ENCODE results near the gene TBC1D24.
A peak's percentile ranks its signal among the peaks of the same experiment; 100 is the strongest.
"Not testable (repeated sequence)": the region's sequence is repeated elsewhere in the genome, so short reads cannot be mapped to it uniquely, and the experiment has no call there.

TBC1D24 gene

GRCh38 chr16:2474877-2475412 is at the start of gene TBC1D24:
TBC1D24 (plus strand) TSS chr16:2475127; CDS start chr16:2496149, 21,022 bp downstream.
- DNase-seq (ENCODE audit: low spot score): peak; percentile 75

- no peak for DNase-seq (ENCODE audit: low spot score)
Observed at GRCh38 chr16:2425825-2426430, 49.0 kb upstream of the TBC1D24 start.

GRCh38 chr16:2426941-2427361 is 48.0 kb upstream of the TBC1D24 start:
- no peak for DNase-seq (ENCODE audit: low spot score)

DNA sequence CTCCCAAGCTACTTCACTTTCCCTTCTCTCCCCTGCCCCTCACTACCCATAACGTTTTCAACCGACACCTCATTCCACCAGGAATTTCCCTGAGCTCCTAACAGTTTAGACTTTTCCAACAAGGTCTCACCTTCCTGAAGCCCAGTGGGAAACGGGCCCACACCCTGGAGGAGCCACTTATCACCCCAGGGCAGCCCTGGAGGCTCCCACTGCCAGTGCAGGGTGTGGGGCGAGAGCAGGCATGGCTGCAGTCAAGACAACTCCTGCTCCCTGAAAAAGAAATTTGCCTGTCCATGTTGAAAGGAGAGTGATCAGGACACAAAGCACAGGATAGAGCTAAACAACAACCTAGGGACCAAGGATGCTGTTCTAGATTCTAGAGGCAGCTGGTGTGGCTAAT is 47.4 kb upstream of the TBC1D24 start:
- DNase-seq (ENCODE audit: low spot score): no peak

DNA sequence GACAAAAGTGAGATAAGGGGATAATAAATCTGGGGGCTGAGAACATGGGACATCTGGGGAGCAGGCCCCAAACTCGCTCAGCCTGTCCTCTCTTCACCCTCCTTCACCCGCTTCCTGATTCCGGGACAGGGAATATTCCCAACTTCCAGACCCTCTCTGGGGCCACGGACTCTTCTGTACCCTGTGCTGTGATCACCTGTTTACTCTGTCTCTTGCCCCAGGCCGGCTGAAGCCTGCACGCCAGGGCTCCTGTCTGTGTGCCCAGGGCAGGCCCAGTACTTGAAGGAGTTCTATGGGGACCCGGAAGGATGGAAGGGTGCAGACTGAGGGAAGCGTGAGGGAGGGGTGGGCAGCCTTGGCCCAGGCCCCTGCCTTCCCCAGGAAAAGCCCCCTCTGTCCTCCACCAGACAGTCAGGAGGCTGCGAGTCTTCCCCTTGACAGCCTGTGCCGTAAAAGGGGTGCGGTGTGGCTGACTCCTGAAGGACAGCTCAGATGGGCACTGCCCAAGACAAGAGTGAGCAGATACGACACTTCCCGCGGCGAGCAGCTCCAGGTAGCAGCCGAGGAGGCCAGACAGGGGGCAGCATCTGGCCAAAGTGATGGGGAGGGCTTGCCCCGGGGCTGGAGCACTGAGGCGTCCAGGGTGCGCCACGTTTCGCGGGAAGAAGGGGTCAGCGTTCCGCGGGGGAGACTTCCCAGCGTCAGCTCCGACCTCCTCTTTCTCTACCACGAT is 46.7 kb upstream of the TBC1D24 start:
- DNase-seq (ENCODE audit: low spot score): no peak

DNA sequence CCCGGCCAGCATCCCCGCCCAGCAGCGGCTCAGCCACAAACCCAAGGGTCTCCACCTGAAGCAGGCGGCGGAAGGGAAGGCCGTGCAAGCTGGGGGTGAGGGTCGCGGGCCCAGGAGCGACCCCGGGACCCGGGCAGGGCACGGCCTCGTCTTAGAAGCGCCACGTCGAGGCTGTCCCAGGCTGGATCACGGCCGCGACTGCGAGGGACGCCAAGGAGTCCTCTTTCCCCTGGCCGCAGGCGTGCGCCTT is 46.2 kb upstream of the TBC1D24 start:
- DNase-seq (ENCODE audit: low spot score): no peak

DNA sequence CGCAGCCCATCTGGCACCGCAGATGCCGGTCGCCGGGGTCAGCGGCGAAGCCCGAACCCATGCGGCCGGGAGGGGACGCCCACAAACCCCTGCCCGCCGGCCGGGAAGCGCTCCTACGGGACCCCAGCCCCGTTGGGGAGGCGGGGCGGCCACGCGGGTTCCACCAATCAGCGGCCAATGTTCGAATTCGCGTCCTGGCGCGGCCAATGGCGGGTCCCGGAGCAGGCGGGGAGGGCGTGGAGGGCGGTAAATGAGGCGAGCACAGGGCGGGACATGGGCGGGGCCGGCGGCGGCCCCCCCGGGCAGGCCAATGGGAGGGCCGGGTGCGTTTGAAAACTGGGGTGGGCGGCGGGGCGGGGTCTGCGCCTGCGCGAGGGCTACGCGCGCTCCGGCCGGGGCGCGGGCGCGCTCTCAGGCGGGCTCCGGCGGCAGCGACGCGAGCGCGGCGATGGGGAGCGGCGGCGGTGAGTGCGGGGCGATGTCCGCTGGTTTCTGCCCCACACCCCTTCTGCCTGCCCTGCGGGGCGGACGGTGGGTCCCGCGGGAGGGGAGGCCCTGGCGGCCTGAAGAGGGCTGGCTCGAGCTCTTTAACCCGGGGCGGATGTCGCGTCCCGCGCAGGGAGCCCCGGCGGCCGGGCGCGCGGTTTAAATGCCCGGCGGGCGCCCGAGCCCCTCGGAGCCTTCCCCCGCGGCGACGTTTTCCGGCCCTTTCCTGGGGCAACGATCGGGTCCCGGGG is 45.7 kb upstream of the TBC1D24 start, which contains the start of gene CCNF:
TSS of gene CCNF (plus strand) at position 414 of the 737 bp plus-strand sequence. CDS start at position 449, 35 bp downstream.
- peak; percentile 95 for DNase-seq (ENCODE audit: low spot score)

DNA sequence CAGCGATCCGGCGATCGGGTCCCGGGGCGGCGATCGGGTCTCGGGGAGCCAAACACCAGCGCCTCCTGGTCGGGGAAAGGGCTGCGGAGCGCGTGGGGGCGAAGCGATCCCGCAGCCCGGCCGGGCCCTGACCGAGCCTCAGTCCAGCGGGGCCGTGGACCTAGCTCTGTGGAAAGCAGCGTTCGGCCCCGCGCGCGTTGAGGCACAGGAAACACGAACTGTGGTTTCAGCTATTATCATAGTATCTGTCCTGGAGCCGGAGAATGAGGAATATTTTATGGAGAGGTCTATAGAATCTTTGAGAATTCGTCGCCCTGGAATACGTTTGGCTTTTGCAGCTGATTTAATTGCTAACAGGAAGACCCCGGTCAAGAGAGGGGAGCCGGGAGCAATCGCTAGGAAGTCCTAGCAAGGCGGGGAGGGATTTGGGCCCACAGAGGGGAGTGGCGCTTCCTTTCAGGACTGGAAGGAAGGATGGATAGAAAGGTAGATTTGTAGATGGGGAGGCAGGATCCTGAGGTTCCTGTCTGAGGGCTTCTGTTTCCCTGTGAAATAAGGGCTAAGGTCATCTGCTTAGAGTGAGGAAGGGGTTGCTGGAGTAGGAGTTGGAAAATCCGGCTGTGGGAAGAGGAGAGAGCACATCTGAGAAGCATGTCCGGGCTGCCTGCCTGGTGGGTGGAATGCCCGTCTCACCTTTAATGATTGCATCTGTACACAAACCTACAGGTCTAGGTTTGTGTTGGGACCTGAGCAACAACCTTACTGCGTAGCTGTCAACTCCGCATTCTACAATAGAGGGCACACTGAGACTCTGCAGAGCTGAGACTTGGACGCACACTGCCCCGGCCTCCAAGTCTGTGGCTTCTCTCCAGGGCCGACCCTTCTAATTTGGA is 44.9 kb upstream of the TBC1D24 start:
- peak; percentile 70 for DNase-seq (ENCODE audit: low spot score)

DNA sequence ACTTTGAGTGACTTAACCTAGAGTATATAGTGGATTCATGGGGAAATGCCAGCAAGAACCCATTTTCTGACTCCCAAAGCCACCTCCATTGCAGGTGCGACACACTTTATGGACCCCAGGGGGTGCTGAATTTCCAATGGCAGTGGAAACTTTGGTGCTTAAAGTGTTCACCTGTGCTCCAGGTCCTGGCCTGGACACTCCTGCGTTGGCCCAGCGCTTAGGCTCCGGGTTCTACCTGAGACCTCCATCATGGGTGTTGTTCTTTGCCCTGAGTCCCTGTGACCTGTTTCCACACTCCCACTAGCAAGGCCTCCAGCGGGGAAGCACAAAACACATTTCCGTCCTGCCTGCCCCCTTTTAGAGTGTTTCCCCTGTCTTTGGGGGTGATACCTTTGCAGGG is 42.6 kb upstream of the TBC1D24 start:
- DNase-seq (ENCODE audit: low spot score): no peak

DNA sequence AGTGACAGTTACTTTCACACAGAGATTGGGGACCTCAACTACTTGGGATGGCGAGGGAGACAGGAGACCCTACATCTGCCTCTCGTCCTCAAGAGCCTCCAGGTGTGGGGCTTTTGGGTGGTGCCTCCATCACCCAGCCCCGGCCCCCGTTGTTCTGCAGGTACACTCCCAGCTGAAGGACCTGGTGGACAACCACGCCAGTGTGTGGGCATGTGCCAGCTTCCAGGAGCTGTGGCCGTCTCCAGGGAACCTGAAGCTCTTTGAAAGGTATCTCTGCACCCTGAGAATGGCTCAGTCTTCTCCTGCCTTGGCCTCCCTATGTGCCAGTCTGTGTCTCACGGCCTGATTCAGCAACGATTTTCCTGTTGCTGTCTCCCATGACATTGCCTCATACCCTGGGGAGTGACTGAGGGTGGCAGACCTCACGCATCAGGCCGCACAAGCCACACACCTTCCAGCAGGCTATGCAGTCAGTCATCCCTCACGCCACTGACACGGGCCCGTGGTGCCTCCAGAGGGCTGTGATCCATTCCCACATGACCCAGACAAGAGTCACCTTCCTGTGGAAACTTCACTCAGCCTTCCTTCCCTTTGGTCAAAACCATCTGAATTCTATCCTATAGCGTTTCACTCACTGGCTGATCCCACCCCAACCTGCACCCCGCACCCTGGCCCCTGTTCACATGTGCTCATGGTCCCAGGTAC is 42.0 kb upstream of the TBC1D24 start:
- DNase-seq (ENCODE audit: low spot score): no peak

- not testable (repeated sequence) for DNase-seq (ENCODE audit: low spot score)
Observed at GRCh38 chr16:2435236-2435635, 39.7 kb upstream of the TBC1D24 start.

DNA sequence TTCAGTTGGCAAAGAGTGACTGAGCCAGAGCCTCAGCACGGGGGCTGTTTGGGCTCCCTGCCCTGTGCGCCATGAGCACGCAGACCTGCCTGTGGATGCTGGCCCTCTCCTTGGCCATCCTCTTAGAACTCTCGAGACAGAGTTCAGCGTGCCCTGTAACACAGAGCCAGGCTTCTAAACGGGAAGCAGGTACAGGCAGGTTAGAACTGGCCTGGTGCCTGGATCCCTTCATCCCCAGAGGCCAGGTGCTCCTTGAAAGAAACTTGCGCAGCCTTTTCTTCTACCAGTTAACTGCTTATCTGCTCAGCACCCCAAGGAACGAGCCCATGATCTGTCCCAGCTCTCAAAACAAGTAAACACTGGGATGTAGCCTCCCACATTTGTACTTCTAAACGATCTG is 38.8 kb upstream of the TBC1D24 start:
- no peak for DNase-seq (ENCODE audit: low spot score)

GRCh38 chr16:2437032-2437790 is 37.7 kb upstream of the TBC1D24 start:
- DNase-seq (ENCODE audit: low spot score): no peak

DNA sequence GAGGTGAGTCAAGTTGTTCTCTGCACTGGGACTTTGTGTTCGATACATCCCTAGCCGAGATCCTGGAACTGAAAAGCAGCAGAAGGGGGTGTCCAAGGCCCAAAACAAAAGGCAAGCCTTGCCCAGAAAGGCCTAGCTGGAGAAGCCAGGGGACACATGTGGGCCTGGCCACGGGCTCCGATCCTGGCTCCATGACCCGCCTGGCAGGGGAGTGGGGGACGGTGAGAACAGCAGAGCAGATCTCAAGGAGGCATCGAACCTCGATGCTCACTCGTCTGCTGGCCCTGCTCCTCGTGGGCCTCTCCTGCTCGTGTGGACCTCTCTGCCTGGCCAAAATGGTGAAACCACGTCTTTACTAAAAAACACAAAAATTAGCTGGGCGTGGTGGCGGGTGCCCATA is 36.8 kb upstream of the TBC1D24 start:
- no peak for DNase-seq (ENCODE audit: low spot score)

- DNase-seq (ENCODE audit: low spot score): no peak
Observed at GRCh38 chr16:2439598-2439997, 35.3 kb upstream of the TBC1D24 start.

- not testable (repeated sequence) for DNase-seq (ENCODE audit: low spot score)
Observed at GRCh38 chr16:2441143-2441804, 33.7 kb upstream of the TBC1D24 start.

- no peak for DNase-seq (ENCODE audit: low spot score)
Observed at GRCh38 chr16:2443555-2443954, 31.4 kb upstream of the TBC1D24 start.

GRCh38 chr16:2447920-2448583 is 26.9 kb upstream of the TBC1D24 start:
- DNase-seq (ENCODE audit: low spot score): no peak

DNA sequence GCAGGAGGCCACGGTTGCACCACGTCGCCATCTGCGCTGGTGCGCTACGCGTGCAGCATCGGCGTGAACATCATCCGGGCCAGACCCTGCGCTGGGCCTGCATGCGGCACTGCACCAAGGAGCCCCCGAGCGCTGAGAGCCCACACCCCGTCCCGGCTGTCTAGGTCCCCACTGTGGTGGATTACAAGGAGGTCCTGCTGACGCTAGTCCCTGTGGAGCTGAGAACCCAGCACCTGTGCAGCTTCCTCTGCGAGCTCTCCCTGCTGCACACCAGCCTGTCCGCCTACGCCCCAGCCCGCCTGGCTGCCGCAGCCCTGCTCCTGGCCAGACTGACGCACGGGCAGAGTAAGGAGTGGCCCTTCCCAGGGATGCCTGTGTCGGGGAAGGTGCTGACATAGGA is 25.8 kb upstream of the TBC1D24 start:
- no peak for DNase-seq (ENCODE audit: low spot score)
